Kidney (tissue), 14 donors: Measurements from ENCODE around the gene EIF2B5. TPM values are rescaled to one million over a fixed set of nuclear protein-coding genes. Genes with fewer than 3 reads are reported as not detected.

ENCODE experiments used
- DNase-seq, 5 donors: peaks; one replicate each; pipeline ENCODE4 v3.0.0-alpha.2; 2013 to 2020
- FAIRE-seq: peaks from 2 replicates; lab custom pipeline; 2012; peaks lifted over from hg19 to GRCh38; lab: Jason Lieb, UNC
- H3K27ac ChIP-seq, 2 donors: one replicate each; pipeline ENCODE4 v1.7.0; 2013; ENCODE audit warnings: low read depth in 2 of 2, low read length in 2 of 2, inconsistent platforms in 1 of 2
- H3K27me3 ChIP-seq: one replicate; pipeline ENCODE4 v1.7.1; 2013; ENCODE audit warnings: low read length, inconsistent platforms; ENCODE audit not compliant: control insufficient read depth, insufficient read depth
- H3K36me3 ChIP-seq, 3 donors: one replicate each; pipeline versions ENCODE4 v1.7.0 to v1.7.1; 2013; ENCODE audit warnings: low read length in 3 of 3, control low read depth in 1 of 3, inconsistent platforms in 1 of 3; ENCODE audit not compliant: insufficient read depth in 3 of 3, control insufficient read depth in 2 of 3
- H3K4me1 ChIP-seq, 3 donors: one replicate each; pipeline versions ENCODE4 v1.7.0 to v1.7.1; 2013; ENCODE audit warnings: low read length in 3 of 3, inconsistent platforms in 1 of 3, low read depth in 1 of 3; ENCODE audit not compliant: control insufficient read depth in 2 of 3, insufficient read depth in 2 of 3
- H3K4me3 ChIP-seq, 3 donors: one replicate each; pipeline versions ENCODE4 v1.7.0 to v1.8.1; 2013; ENCODE audit warnings: low read length in 3 of 3, control low read depth in 1 of 3, inconsistent platforms in 1 of 3
- H3K9ac ChIP-seq, 3 donors: one replicate each; pipeline versions ENCODE4 v1.7.0 to v1.7.1; 2013; ENCODE audit warnings: low read length in 3 of 3, control low read depth in 1 of 3, inconsistent platforms in 1 of 3
- H3K9me3 ChIP-seq, 3 donors: one replicate each; pipeline versions ENCODE4 v1.7.0 to v1.7.1; 2013; ENCODE audit warnings: low read length in 3 of 3, control low read depth in 1 of 3, inconsistent platforms in 1 of 3; ENCODE audit not compliant: control insufficient read depth in 2 of 3, insufficient read depth in 1 of 3
- CTCF ChIP-seq: IDR thresholded peaks from 3 replicates; pipeline ENCODE4 v1.5.1; 2012; ENCODE audit warnings: mild to moderate bottlenecking, moderate library complexity, borderline replicate concordance; ENCODE audit not compliant: insufficient read depth; ENCODE audit errors: extremely low read depth
- intact Hi-C: fragments of 100-400 bp; cut with DNase I; formaldehyde crosslinking; loops from one replicate; pipeline ENCODE4 v1.11.1; 2022
- polyA plus RNA-seq: library from polyadenylated mRNA; stranded (reverse); fragments of 350-450 nt; fragmentation: Illumina TruSeq; extraction: RNeasy Lipid Tissue Mini Kit (QIAGEN cat#74804); gene quantifications from one replicate; pipeline ENCODE4 v1.2.3, GENCODE V29; 2014; ENCODE audit warnings: low read depth, low replicate concordance; ENCODE audit not compliant: insufficient read depth
- total RNA-seq: library from RNA; stranded (reverse); fragmentation: NEBNext Ultra II Directional; extraction: Animal tissue kit (Norgen Biotek cat#: 25700); gene quantifications from one replicate; pipeline ENCODE4 v1.2.1, GENCODE V29; 2021
- donor health status: control.
- donor health status: control.
- donor health status: control.
- donor health status: control.
- donor health status: control.
- donor health status: DM: yes; HTN: yes; CAD: no.
- donor health status: Normal renal cell carcinoma (clear cell type).

EIF2B5 gene
- total and polyA plus RNA-seq, 2 donors from 2014 or later: 36.9 to 37.0 TPM

GRCh38 chr3:184168363-184169120, 33.4 kb downstream of the EIF2B5 start:
- no peak overlapping the region for H3K9ac ChIP-seq
- H3K36me3 ChIP-seq: peaks cover 12 to 62% (median 34%) of the 10 kb centered on the region in 3 donors

GRCh38 chr3:184169896-184170875, 35.0 kb downstream of the EIF2B5 start:
- Histone ChIP-seq H3K9ac (no peak overlapping the region), H3K4me1 (no peaks in the 10 kb centered on the region), H3K4me3 (no peak overlapping the region), H3K36me3 (peaks cover 12 to 48% (median 33%) of the 10 kb centered on the region in 3 donors), H3K27me3 (no peaks in the 10 kb centered on the region), H3K9me3 (no peaks in the 10 kb centered on the region), H3K27ac (no peak overlapping the region)
- no peak for TF ChIP-seq CTCF
- no peak for DNase-seq
- no peak for FAIRE-seq
- intact Hi-C loops: no loop called here

More at GRCh38 chr3:184168363-184169120, 33.4 kb downstream of the EIF2B5 start:
- no peaks in the 10 kb centered on the region for H3K27me3 ChIP-seq
- TF ChIP-seq CTCF: no peak
- no peak overlapping the region for H3K27ac ChIP-seq
- no peaks in the 10 kb centered on the region for H3K9me3 ChIP-seq
- H3K4me1 ChIP-seq: no peaks in the 10 kb centered on the region
- intact Hi-C loops: no loop called here
- DNase-seq (no peak), FAIRE-seq (no peak)
- no peak overlapping the region for H3K4me3 ChIP-seq

GRCh38 chr3:184171562-184171961, 36.4 kb downstream of the EIF2B5 start:
- H3K4me3 ChIP-seq: no peak overlapping the region
- FAIRE-seq (no peak), DNase-seq (peak in 2 of 5 donors; percentile 30 to 54)
- H3K36me3 ChIP-seq: peaks cover 2 to 34% (median 19%) of the 10 kb centered on the region in 3 donors
- intact Hi-C loops: no loop called here
- no peak for TF ChIP-seq CTCF
- H3K4me1 ChIP-seq: peaks cover 0 to 11% (median under 1%) of the 10 kb centered on the region in 3 donors
- H3K27ac ChIP-seq: no peak overlapping the region
- H3K9me3 ChIP-seq: no peaks in the 10 kb centered on the region
- no peak overlapping the region for H3K9ac ChIP-seq
- no peaks in the 10 kb centered on the region for H3K27me3 ChIP-seq
